IPS-20b (cell line): Measurements from ENCODE around the gene JMJD8.
A peak's percentile ranks its signal among the peaks of the same experiment; 100 is the strongest.

Source experiments
- H3K27ac ChIP-seq: one replicate; pipeline ENCODE4 v1.5.1; 2013; ENCODE audit warnings: low read length
- H3K27me3 ChIP-seq: 2 replicates; pipeline ENCODE4 v1.6.1; 2013; ENCODE audit warnings: mild to moderate bottlenecking, low read length, inconsistent platforms; ENCODE audit not compliant: insufficient read depth
- H3K36me3 ChIP-seq: 2 replicates; pipeline ENCODE4 v1.6.1; 2013; ENCODE audit warnings: low read depth, mild to moderate bottlenecking, inconsistent platforms, low read length, moderate library complexity; ENCODE audit not compliant: insufficient read depth
- H3K4me1 ChIP-seq: 2 replicates; pipeline ENCODE4 v1.6.1; 2013; ENCODE audit warnings: mild to moderate bottlenecking, control low read depth, inconsistent platforms, low read length, moderate library complexity; ENCODE audit not compliant: insufficient read depth
- H3K4me3 ChIP-seq: 2 replicates; pipeline ENCODE4 v1.5.1; 2013; ENCODE audit warnings: mild to moderate bottlenecking, low read length, inconsistent platforms
- H3K9ac ChIP-seq: 2 replicates; pipeline ENCODE4 v1.6.1; 2013; ENCODE audit warnings: low read depth, mild to moderate bottlenecking, inconsistent platforms, low read length, moderate library complexity
- H3K9me3 ChIP-seq: 2 replicates; pipeline ENCODE4 v1.6.1; 2013; ENCODE audit warnings: mild to moderate bottlenecking, low read depth, low read length, inconsistent platforms; ENCODE audit not compliant: insufficient read depth

The JMJD8 gene

GRCh38 chr16:675884-676564 lies 8.1 kb downstream of the JMJD8 start:
- Histone ChIP-seq H3K36me3 (peaks cover 28% of the 10 kb centered on the region), H3K4me3 (peak overlapping the region; percentile 69; the same call in 1 of the 2 replicates), H3K9me3 (no peaks in the 10 kb centered on the region), H3K27ac (no peak overlapping the region), H3K4me1 (peaks cover 3% of the 10 kb centered on the region; the same call in 1 of the 2 replicates), H3K27me3 (peaks cover 15% of the 10 kb centered on the region; the same call in 1 of the 2 replicates), H3K9ac (no peak overlapping the region)

GRCh38 chr16:674968-675883 lies 8.9 kb downstream of the JMJD8 start, which contains the start of gene RHBDL1:
TSS of gene RHBDL1 (plus strand) at chr16:675671. CDS start at chr16:675791, 120 bp downstream.
- peak within 1 kb of the TSS; percentile 69 for H3K4me3 ChIP-seq
- H3K9ac ChIP-seq = no peak within 1 kb of the TSS; the same call in 1 of the 2 replicates

GRCh38 chr16:674214-674881 lies 9.8 kb downstream of the JMJD8 start:
- no peak overlapping the region for H3K27ac ChIP-seq
- no peak overlapping the region for H3K9ac ChIP-seq
- peak overlapping the region; percentile 69; the same call in 1 of the 2 replicates for H3K4me3 ChIP-seq
- no peaks in the 10 kb centered on the region for H3K9me3 ChIP-seq
- peaks cover 15% of the 10 kb centered on the region; the same call in 1 of the 2 replicates for H3K27me3 ChIP-seq
- H3K36me3 ChIP-seq = peaks cover 45% of the 10 kb centered on the region
- H3K4me1 ChIP-seq = peaks cover 3% of the 10 kb centered on the region; the same call in 1 of the 2 replicates

More at GRCh38 chr16:674968-675883, 8.9 kb downstream of the JMJD8 start, which contains the start of gene RHBDL1:
- H3K9me3 ChIP-seq = no peaks in the 10 kb centered on the region
- peaks cover 15% of the 10 kb centered on the region; the same call in 1 of the 2 replicates for H3K27me3 ChIP-seq
- no peak within 1 kb of the TSS for H3K27ac ChIP-seq
- H3K36me3 ChIP-seq = peaks cover 36% of the 10 kb centered on the region
- H3K4me1 ChIP-seq = peaks cover 3% of the 10 kb centered on the region; the same call in 1 of the 2 replicates

GRCh38 chr16:673399-673991 lies 10.6 kb downstream of the JMJD8 start:
- H3K4me1 ChIP-seq = peaks cover 3% of the 10 kb centered on the region; the same call in 1 of the 2 replicates
- H3K9ac ChIP-seq = no peak overlapping the region
- H3K27ac ChIP-seq = no peak overlapping the region
- H3K36me3 ChIP-seq = peaks cover 49% of the 10 kb centered on the region
- H3K4me3 ChIP-seq = no peak overlapping the region
- no peaks in the 10 kb centered on the region for H3K9me3 ChIP-seq
- H3K27me3 ChIP-seq = peaks cover 15% of the 10 kb centered on the region; the same call in 1 of the 2 replicates

DNA sequence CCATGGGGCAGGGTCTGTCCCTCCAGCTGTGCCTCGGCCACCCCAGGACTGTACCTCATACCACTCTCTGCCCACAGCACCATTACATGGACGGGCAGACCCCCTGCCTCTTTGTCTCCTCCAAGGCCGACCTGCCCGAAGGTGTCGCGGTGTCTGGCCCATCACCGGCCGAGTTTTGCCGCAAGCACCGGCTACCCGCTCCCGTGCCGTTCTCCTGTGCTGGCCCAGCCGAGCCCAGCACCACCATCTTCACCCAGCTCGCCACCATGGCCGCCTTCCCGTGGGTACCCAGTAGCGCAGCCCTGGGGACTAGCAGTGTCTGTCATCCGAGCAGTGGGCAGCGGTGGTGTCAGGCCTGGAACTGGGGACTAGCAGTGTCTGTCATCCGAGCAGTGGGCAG lies 11.3 kb downstream of the JMJD8 start:
- Histone ChIP-seq H3K27ac (no peak overlapping the region), H3K4me1 (peaks cover 3% of the 10 kb centered on the region; the same call in 1 of the 2 replicates), H3K27me3 (peaks cover 15% of the 10 kb centered on the region; the same call in 1 of the 2 replicates), H3K4me3 (no peak overlapping the region), H3K36me3 (peaks cover 49% of the 10 kb centered on the region), H3K9ac (no peak overlapping the region), H3K9me3 (no peaks in the 10 kb centered on the region)

- no peak overlapping the region for H3K9ac ChIP-seq
- peaks cover 7% of the 10 kb centered on the region; the same call in 1 of the 2 replicates for H3K4me1 ChIP-seq
- no peak overlapping the region for H3K4me3 ChIP-seq
- H3K27me3 ChIP-seq = peaks cover 15% of the 10 kb centered on the region; the same call in 1 of the 2 replicates
- no peaks in the 10 kb centered on the region for H3K9me3 ChIP-seq
- H3K36me3 ChIP-seq = peaks cover 49% of the 10 kb centered on the region
- no peak overlapping the region for H3K27ac ChIP-seq
These were observed 11.8 kb downstream of the JMJD8 start for GRCh38 chr16:672371-672770.

DNA sequence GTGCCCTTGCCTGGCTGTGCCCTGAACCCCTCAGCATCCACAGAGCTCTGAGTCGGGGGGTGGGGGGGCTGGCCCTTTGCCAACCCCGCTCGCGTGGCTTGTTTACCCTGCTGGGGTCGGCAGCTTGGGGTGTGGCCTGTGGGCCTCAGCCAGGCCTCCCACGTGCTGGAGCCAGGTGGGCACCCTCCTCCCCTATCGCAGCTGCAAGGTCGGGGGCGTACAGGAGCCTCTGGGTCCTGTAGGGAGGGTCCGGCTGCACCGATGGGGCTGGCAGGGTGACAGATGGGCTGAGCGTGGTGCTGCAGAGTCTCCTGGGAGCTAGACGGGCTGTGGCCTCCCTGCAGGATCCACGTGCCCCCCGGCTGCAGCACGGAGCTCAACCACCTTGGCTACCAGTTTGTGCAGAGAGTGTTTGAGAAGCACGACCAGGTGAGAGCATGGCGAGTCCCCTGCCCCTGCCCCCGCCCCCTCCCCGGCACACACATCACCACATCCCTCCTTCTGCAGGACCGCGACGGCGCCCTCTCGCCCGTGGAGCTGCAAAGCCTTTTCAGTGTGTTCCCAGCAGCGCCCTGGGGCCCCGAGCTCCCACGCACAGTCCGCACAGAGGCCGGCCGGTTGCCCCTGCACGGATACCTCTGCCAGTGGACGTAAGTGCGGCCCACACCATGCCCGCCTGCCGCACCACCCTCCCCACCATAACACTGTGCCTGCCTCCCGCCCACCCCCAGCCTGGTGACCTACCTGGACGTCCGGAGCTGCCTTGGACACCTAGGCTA lies 12.6 kb downstream of the JMJD8 start:
- peaks cover 7% of the 10 kb centered on the region; the same call in 1 of the 2 replicates for H3K4me1 ChIP-seq
- H3K9ac ChIP-seq = no peak overlapping the region
- H3K4me3 ChIP-seq = no peak overlapping the region
- H3K27me3 ChIP-seq = peaks cover 15% of the 10 kb centered on the region; the same call in 1 of the 2 replicates
- peaks cover 49% of the 10 kb centered on the region for H3K36me3 ChIP-seq
- no peaks in the 10 kb centered on the region for H3K9me3 ChIP-seq
- H3K27ac ChIP-seq = no peak overlapping the region

DNA sequence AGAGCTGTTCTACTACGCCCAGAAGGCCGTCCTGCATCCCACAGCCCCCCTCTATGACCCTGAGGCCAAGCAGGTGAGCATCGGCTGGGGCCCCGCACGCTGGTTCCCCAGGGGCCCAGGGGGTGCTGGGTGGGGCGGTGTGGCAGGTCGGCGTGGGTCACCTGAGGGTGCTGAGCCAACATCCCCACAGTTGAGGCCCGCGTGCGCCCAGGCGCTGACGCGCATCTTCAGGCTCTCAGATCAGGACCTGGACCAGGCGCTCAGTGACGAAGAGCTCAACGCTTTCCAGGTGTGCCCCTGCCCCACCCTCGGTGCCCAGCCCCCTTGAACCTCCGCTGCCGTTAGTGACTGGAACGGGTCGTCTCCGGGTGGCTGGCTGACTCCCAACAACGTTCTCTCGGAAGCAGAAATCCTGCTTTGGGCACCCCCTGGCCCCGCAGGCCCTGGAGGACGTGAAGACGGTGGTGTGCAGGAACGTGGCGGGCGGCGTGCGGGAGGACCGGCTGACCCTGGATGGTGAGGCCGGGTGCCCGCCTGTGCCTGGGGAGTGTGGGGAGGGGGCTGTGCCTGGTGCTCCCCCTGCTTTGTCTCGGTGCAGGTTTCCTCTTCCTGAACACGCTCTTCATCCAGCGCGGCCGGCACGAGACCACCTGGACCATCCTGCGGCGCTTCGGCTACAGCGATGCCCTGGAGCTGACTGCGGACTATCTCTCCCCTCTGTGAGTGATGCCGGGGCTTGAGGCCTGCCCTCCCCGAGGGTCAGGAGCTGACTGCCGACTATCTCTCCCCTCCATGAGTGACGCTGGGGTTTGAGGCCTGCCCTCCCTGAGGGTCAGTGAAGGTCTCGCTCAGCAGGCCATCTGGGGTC lies 13.4 kb downstream of the JMJD8 start:
- Histone ChIP-seq H3K9ac (no peak overlapping the region), H3K27me3 (peaks cover 8% of the 10 kb centered on the region; the same call in 1 of the 2 replicates), H3K9me3 (no peaks in the 10 kb centered on the region), H3K4me1 (peaks cover 7% of the 10 kb centered on the region; the same call in 1 of the 2 replicates), H3K27ac (no peak overlapping the region), H3K36me3 (peaks cover 49% of the 10 kb centered on the region), H3K4me3 (no peak overlapping the region)

GRCh38 chr16:669666-670065 lies 14.5 kb downstream of the JMJD8 start:
- no peaks in the 10 kb centered on the region for H3K9me3 ChIP-seq
- no peak overlapping the region for H3K27ac ChIP-seq
- no peaks in the 10 kb centered on the region for H3K27me3 ChIP-seq
- H3K9ac ChIP-seq = no peak overlapping the region
- peaks cover 49% of the 10 kb centered on the region for H3K36me3 ChIP-seq
- peaks cover 3% of the 10 kb centered on the region; the same call in 1 of the 2 replicates for H3K4me1 ChIP-seq
- H3K4me3 ChIP-seq = no peak overlapping the region
